ENCODE results near the gene PLCB1.

The PLCB1 gene

DNA sequence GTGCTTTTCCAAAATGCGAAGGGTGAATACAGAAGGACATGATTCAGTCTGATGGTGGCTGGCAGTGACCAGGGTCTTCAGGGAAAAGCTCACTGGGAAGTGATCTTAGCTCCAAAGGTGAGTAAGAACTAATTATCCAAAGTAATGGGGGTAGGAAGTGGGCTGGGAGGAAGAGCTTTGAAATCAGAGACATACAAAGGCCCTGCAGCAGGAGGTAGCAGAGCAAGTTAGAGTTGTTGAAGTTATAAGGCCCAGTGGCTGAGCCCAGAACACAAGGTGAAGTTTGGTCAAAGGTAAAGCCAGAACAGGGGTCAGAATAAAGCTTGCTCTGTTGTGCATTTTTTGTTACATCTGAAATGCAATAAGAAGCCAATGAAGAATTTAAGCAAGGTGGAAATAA is 81.2 kb downstream of the PLCB1 start:
- no peak for DNase-seq

DNA sequence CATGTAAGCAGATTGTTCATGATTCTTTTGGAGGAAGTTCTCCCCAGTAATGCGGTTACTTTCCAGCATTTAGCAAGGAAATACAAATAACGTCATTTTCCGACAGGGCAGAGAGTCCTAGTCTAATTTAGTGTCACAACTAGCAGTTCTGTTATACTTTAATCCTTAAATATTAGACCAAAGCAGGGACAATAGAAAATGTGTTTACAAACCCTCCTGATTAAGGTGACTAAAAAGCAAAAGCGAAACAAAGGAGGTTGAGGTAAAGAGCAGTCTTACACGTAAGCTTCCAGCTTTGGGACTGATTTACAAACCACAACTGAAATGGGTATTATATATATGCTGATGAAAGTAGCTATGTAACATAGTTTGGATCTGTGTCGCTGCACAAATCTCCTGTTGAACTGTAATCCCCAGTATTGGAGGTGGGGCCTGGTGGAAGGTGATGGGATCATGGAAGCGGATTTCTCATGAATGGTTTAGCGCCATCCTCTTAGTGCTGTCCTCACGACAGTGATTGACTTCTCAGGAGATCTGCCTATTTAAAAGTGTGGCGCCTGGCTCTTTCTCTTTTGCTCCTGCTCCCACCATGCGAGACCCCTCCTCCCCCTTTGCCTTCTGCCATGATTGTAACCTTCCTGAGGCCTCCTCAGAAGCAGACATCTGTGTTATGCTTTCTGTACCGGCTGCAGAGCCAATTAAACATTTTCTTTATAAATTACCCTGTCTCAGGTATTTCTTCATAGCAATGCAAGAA is 81.9 kb downstream of the PLCB1 start:
- DNase-seq: no peak

DNA sequence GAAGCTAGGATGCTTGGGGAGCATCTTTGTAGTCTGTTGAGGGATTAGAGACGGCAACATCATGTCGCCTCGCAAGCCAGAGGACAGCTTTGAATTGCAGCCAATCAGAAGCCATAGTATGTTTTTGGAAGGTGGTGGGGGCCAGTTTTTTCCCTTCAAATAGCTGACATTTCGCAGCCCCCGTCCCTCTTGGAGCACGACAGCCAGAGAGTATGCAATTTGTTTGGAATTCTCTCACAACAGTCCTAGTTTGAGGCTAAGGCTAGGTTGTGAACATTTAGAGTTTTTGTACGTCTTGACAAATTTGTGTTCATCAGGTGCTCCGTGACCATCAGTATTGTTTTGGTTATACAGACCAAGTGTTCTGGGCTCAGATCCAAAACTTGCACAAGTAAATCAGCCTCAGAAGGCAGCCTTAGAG is 83.3 kb downstream of the PLCB1 start:
- no peak for DNase-seq

DNA sequence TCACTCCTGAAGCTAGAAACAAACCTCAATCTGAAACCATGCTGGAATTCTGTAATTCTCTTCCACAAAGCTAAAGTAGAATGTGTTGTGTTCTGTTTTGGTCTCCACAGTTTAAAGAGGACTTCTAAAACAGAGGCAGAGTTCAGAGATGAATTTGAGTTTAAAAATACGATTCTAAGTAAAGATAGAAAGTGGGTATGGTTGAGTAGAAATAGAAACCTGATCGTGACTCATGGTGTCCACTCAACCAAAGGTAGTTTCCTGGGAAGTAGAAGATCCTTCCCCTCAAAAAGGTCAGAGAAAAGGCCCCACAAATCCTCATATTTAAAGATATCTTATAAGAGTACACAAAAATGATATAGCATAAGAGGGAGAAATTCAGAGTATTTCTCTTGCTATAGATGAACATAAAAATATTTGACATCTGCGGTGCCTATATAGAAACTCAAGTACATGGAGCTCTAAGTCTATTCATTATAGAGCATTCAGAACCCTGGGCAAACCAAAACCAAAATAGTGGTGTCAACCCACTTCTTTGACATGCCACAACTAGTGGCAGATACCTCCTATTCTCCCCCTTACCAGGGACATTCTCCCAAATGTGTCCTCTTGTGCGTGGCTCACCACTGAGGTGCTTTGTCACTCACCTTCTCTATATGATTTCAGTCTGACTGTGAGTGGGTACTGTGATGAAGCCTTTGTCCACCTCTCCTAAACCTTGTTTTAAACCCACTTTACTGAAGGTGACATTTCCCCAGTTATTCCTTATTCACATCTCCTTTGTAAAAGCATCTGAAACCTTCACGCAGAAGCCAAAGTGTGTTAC is 84.5 kb downstream of the PLCB1 start:
- peak; percentile 22 to 23 for DNase-seq

DNA sequence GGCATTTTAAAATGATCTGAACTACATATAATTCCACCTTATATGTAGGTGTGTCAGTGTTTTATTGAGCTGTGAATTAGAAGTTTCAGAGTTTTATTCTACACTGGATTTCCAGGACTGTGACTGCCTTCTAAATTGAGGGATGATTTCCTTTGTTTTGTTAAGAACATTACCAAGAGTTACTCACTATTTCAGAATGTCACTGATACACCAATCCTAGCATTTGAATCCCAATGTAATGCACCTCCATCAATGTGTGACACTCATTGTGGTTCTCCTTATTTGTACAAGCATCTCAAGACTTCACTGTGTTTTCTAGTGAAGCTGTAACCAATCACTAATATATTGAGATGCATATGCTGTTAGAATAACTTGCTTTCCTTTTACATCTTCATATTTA is 86.8 kb downstream of the PLCB1 start:
- DNase-seq: no peak

DNA sequence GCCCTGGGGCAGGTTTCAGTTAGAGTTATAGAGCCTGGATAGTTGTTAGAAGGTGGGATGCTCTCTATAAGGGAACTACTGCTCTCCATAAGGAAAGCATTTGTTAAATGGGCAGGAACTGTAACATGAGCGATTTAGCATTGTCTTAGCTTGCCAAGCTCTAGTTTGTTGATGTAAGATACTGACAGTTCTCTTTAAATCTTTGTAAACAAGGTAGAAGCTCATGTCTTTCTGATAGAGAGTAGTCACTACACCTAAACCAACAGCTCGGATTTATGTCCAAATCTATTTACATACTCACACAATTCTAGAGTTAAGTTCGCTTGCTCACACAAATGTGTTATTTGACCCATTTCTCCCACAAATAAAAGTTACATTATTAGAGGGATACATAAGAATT is 87.3 kb downstream of the PLCB1 start:
- DNase-seq: no peak

DNA sequence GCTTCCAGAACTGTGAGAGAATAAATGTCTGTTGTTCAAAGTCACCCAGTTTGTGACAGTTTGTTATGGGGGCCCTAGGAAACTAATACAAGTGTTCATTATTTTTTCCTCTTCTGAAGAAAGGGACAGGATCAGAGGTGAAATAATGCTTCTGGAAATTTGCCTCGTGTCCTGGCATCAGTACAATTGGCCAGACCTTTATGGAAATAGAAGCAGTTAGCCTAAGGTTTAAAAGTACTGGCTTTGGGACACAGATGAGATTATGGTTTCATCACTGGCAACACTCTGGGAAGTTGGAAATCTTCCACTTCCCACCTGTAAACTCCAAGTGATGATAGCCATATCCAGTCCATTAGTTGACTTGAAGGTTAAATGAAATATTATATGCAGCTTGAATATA is 88.7 kb downstream of the PLCB1 start:
- no peak for DNase-seq

DNA sequence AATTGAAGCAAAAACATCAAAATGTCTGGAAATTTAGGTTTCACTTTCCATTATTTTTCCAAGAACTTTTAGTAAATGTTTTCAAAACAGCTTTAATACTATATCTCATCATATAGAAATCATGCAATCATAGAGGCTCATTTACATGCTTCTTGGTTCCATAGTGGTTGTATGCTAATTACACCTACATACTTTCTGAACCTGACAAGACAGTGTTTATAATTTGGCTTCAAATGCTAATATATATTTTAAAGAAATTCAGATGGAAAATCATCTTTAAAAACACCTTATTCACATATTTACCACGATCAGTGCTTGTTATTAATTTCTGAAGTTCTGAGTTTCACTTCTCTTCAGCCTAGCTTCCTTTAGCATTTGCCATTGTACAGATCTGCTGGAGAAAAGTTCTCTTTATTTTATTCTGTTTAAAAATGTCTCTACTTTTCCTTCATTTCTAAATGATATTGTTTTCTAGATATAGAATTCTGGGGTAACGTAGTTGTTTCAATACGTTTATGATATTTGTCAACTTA is 89.9 kb downstream of the PLCB1 start:
- no peak for DNase-seq

DNA sequence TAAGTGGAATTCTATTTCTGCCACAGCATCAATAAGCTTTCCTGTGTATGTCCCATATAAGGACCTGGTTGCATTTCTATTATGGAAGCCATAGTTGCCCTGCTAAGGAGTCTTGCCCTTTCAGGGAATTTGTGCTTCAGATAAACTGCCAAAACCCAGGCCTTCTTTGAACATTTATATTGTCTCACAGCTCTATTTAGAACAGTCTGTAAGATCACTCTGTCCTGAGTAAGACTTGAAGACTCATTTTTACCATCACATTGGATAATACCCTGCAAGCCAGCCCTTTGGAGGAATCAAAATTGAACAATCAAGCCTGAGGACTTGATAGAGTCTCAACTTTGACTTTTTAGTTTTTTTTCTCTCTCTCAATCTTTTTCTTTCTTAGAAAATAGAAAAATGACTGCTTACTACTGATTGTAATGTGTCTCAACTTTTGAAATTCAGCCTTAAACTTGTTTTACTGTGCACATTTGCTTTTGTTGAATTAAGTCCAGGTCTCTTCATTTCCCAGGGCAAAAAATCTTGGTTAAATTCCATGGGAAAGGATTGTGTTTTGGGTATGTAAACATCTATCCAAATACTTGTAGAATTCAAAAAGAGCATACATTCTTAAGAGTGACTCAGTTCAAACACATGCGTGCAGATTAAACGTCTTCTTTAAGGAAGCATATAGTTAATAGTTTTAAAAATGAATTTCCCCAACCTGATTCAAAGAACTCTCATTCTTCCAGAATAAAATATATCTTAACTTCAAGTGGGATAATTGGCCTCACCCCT is 91.2 kb downstream of the PLCB1 start:
- no peak for DNase-seq

DNA sequence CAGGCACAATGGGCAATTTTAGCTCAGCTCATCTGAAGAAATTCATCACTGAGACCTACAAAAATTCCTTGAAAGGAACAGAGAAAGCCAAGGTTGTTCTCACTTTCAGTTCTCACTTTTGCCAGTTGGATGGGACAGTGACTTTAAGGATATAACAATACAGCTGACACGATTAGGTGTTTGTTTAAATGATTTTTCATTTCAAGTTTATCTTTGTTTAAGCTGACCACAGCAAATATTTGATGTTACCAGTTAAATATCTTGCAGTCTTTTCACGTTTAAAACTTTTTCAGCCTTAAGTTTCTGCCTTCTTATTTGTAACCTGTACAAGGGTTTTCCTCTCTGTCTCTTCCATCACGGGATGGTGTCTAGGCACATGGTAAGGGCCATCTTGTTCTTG is 93.6 kb downstream of the PLCB1 start:
- no peak for DNase-seq

DNA sequence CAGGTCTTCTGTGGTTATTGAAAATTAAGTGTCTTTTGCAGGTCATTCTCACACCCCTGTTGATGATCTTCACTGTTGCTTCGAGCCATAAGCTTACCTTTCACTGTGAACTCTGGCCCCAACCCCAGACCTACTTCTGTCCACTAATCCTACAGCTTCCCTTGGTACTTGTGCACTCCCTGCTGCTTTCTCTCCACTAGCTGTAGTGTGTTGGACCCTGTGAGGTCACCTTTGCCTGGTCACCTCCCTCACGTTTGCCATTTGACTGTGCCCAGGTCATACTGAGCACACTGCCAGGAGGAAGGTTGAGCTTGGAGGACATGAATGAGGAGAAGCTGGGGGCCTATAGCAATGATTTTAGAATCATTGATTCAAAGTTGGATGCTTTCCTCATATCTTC is 94.0 kb downstream of the PLCB1 start:
- DNase-seq: no peak

DNA sequence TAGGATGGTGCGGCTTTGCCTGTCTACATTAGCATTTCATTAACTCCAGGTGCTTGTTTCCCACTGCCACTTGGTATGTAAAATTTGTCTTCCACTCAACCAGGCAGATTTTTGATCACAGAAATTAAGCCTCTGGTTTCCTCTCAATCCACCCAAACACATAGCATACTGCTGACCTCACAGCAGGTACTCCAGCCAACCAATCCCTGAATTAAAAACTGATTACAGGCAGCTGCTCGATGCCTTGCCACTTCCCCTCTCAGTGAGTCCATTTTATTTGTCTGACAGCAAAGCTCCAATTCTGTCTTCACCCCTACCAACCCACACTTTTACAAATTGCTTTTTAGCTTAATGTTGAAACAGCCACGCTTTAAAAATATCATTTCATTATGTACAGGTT is 95.2 kb downstream of the PLCB1 start:
- DNase-seq: no peak

DNA sequence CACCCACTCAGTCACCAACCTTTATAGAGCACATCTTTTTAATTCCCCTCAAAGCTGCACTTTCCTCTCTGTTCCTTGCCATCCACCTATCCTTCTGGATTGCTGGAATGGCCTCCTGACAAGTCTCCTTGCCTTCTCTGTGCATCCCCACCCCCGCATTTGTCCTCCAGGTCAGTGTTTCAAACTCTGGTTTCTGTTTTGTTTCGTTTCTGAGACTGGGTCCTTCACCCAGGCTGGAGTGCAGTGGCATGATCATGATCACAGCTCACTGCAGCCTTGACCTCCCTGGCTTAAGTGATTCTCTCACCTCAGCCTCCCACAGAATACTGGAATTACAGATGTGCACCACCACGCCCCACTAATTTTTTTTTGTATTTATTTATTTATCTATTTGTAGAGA is 96.2 kb downstream of the PLCB1 start:
- no peak for DNase-seq

DNA sequence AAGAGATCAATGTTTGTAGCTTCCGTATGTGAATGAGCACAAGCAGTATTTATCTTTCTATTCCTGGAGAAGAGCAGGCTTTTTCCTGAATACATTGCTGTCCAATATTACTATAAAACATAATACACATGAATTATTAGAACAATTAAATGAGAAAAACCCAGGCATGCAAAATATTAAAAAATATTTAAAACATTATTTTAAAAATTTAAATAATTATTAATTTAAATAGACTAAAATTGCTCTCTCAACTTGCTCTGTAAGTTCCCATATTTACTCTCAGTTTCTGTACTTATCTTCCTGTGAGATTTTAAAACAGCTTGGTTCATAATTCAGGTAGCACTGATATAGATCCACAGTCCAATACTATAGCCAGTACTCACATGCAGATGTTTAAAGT is 97.0 kb downstream of the PLCB1 start:
- no peak for DNase-seq

DNA sequence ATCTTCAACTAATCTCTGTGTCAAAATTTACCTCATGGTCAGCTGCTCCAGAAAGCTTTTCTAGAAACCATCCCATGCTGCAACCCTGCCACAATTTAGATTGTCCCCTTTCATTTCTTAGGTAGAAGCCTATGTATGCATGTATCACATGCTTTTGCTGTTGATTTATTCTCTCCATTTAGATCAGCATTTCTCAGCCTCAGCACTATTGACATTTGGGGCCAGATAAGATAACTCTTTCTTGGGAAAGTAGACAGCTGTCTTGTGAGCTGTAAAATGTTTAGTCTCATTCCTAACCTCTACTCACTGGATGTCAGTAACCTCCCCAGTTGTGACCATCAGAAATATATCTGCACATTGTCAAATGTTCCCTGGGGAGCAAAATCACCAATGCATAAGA is 99.0 kb downstream of the PLCB1 start:
- no peak for DNase-seq

DNA sequence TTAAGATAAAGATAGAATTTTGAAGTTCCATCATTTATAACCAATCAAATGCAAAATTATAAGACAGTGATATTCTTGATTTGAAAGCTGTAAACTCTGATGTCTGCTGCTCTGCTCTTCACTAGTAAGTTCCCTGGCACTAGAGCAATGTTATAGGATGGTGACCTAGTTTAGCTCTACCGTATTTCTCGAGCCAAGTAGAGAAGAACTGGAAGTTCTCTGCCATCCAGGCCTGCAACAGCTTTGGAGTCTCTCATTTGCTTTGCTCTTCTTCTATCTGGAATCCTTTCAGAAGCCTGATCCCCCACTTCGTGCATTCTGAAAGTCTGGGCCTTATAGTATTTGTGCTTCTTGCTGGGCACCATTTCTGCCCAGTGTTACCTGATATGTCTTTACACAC is 100.3 kb downstream of the PLCB1 start:
- DNase-seq: no peak

DNA sequence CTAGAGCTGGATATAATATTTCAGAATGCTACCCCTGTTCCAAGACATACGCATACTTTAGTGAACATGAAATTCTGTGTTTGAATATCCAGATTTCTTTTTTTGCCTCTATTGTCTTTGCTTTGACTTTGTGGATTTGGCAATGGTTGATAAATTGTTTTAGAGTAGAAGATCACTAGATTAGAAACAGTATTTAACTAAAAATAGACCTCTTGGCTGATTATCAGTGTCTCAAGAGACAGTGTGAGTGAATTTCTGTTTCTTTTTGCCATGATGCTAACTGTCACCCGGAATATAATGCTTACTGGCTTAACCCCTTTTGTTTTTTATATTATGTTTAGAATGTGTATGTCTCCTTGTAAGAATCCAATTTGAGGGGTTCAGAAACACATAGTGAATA is 102.5 kb downstream of the PLCB1 start:
- DNase-seq: no peak

DNA sequence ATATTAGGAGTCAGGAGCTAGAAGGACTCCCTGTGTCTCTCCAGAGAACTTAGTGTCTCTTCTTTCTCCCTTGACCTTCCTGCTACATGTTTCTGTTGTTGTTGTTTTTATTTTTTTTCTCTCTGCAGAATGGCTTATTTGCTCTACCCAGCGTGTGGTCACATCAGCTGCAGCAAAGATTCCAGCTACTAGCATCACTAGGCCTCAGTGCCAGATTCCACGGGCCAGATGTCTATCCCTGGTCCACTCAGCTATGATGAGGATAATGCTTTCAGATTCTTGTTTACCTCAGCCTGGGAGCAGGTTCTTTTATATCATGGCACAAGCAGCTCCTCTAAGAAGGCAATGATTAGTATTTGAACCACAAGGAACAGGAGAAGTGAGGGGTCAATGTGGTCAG is 110.0 kb downstream of the PLCB1 start:
- no peak for DNase-seq

DNA sequence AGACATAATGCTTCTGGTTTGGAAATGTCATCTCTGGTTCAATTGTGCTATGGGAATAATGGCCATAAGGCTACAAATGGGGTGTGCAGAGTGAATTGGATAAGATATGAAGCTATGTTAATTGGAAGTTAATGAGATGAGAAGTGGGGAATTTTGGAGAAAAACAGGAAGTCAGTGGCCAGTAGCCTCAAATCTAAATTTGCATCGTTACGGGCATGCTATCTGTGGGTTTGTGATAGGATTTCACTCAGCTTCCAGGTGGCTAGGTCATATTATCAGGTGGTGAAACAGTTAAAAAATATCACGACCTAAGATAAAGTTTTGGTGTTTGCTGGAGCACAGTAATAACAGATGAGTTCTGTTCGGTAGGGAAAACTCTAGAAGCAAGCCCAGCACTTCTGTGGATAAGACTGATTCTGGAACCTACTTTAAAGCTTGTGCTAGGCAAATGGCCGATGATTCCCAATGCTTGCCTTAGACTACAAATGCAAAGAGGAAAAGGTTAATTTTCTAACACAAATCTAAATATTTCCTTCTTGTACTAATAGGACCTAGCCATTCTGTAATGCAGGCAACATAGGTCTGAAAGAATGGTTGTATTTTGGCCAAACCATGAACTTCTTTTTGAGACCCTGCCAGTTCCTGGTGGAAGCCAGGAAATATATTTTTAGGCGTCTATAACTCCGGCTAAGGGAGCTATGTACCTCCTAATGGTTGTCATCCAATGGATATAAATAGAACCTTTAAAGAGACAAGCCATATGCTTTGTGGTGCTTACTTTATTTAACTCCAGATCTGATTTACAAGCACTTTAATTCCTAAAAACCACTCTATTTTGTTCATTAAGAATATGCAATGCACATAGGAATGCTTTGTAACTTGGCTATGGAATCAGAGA is 111.0 kb downstream of the PLCB1 start:
- no peak for DNase-seq

DNA sequence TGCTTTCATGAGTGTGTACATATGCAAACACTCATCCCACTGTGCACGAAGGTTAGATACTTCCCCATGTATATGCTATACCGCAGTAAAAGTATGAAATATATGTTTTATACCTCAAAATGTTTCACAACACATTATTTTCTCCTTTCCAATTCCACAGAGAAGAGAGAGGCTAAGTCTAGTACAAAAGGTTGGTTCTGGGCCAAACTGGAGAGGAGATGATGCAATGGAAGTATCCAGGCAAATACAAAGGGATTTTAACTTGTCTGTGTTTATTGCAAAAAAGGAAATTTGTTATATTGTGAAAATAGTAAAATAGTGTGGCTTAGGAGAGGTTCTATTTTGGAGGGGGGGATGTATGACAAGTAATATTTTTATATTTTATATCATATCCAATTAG is 112.6 kb downstream of the PLCB1 start:
- no peak for DNase-seq

DNA sequence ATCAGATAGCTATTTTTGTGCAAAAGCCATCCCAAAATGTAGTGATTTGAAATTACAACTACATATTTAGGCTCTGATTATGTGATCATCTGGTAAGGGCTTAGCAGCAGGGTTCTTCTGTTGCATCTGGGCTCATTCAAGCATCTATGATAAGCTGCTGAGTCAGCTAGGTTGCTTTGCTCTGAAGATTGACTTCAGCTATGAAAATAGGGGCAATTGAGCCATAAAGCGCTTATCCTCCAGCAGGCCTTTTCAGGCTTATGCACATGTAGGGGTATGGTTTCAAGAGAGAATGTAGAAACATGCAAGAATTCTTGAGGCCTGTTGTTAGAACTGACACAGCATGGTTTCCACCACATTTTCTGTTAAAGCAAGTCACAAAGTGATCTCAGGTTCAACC is 114.1 kb downstream of the PLCB1 start:
- no peak for DNase-seq

DNA sequence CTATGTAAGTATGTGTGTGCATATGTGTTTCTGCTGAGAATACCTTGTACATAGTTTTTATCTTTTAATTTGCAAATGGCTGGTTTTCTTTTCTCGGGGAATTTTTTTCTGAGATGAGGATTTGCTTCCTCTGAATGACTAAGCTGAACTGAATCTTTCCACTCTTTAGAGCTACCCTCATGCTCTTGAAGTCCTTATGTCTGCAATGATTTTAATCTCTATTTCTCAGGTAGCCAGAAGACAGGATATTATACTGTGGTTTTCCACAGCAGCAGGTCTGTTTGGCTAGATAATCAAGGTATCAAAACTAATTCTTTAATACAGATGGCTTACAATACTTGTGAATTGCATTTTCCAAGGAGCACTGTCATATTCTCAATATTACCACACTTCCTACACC is 114.7 kb downstream of the PLCB1 start:
- DNase-seq: no peak
